Esophagus squamous epithelium (tissue), 5 donors: ENCODE data around the gene ZEB1. TPM values are rescaled to one million over a fixed set of nuclear protein-coding genes. Genes with fewer than 3 reads are reported as not detected.

ENCODE experiments used
- DNase-seq: peaks from one replicate; lab custom pipeline; 2025; lab: John Stamatoyannopoulos, UW
- H3K27ac ChIP-seq, 4 donors: fragments of 200-600 bp; sonication (generic); one replicate each; pipeline ENCODE4 v1.5.1; 2016 to 2019; ENCODE audit warnings: mild to moderate bottlenecking in 1 of 4
- H3K27me3 ChIP-seq, 4 donors: fragments of 200-600 bp; sonication (generic); 1 replicate in 3 of 4; 2 replicates in 1 of 4; pipeline versions ENCODE4 v1.5.1 to v1.6.0; 2017 to 2021; ENCODE audit warnings: antibody characterized with exemption in 1 of 4
- H3K36me3 ChIP-seq, 3 donors: fragments of 200-600 bp; sonication (generic); one replicate each; pipeline ENCODE4 v1.5.1; 2016 to 2019
- H3K4me1 ChIP-seq, 3 donors: fragments of 200-600 bp; sonication (generic); one replicate each; pipeline ENCODE4 v1.5.1; 2017 to 2019
- H3K4me3 ChIP-seq, 4 donors: fragments of 200-600 bp; sonication (generic); 1 replicate in 3 of 4; 2 replicates in 1 of 4; pipeline ENCODE4 v1.5.1; 2016 to 2019; ENCODE audit warnings: mild to moderate bottlenecking in 2 of 4, moderate library complexity in 1 of 4
- H3K9me3 ChIP-seq, 3 donors: fragments of 200-600 bp; sonication (generic); one replicate each; pipeline ENCODE4 v1.5.1; 2016 to 2019
- CTCF ChIP-seq, 6 experiments: fragments of 450-650 bp in 4 of 6; fragments of 200-600 bp in 2 of 6; sonication (generic) in 2 of 6; IDR thresholded peaks; one replicate each; pipeline ENCODE4 v1.5.1; 2016 to 2019; ENCODE audit warnings: antibody characterized with exemption in 6 of 6, mild to moderate bottlenecking in 4 of 6, moderate library complexity in 4 of 6
- POLR2A ChIP-seq, 4 donors: fragments of 450-650 bp; IDR thresholded peaks; one replicate each; pipeline ENCODE4 v1.6.1; 2017; ENCODE audit warnings: antibody characterized with exemption in 4 of 4, mild to moderate bottlenecking in 4 of 4, moderate library complexity in 3 of 4
- WGBS, 2 donors: methylation state at CpG; one replicate each; pipeline ENCODE4 v1.1.5; 2018; 5-methylcytosine and 5-hydroxymethylcytosine counted together
- intact Hi-C: fragments of 100-400 bp; cut with DNase I; formaldehyde crosslinking; loops from one replicate; pipeline ENCODE4 v1.15.0; 2022
- total RNA-seq, 4 donors: library from RNA; depleted of rRNA; stranded (reverse); fragments of >200 nt; gene quantifications; one replicate each; pipeline ENCODE4 v1.1.0, GENCODE V29; 2016
- donor health status: DM: yes; HTN: yes; CAD: no.

Gene ZEB1
- total RNA-seq, 4 donors from 2014 or later = 2.3 to 37.6 (median 11.6) TPM

- intact Hi-C loops = no loop called here
- TF ChIP-seq CTCF (IDR thresholded peaks at IDR 0.05) = no peak
- no peak for TF ChIP-seq POLR2A (IDR thresholded peaks at IDR 0.05)
- no peaks in the 10 kb centered on the region for H3K4me1 ChIP-seq
- no peak for DNase-seq
- H3K27me3 ChIP-seq = no peaks in the 10 kb centered on the region
- H3K27ac ChIP-seq = no peak overlapping the region
- H3K9me3 ChIP-seq = peaks cover 0 to 9% (median 0%) of the 10 kb centered on the region in 3 donors
- H3K36me3 ChIP-seq = no peaks in the 10 kb centered on the region
- H3K4me3 ChIP-seq = no peak overlapping the region
Observed at GRCh38 chr10:31476088-31476487, 157.1 kb downstream of the ZEB1 start.

DNA sequence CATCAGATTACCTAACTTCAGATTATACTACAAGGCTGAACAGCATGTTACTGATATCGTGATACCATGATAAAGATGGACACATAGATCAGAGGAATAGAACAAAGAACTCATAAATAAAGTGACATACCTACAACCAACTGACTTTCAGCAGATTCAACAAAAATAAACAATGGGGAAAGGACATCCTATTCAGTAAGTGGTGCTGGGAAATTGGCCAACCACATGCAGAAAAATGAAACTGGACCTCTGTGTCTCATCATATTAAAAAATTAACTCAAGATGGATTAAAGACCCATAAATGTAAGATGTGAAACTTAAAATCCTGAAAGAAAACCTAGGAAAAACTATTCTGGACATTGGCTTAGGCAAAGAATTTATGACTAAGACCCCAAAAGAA is 158.6 kb downstream of the ZEB1 start:
- intact Hi-C loops = no loop called here
- Histone ChIP-seq H3K27ac (no peak overlapping the region), H3K9me3 (peaks cover 0 to 9% (median 0%) of the 10 kb centered on the region in 3 donors), H3K4me3 (no peak overlapping the region), H3K36me3 (no peaks in the 10 kb centered on the region), H3K27me3 (no peaks in the 10 kb centered on the region), H3K4me1 (no peaks in the 10 kb centered on the region)
- no peak for DNase-seq
- WGBS, 2 donors = 67 to 72% methylated on average over 1 of the region's 1 CpG
- TF ChIP-seq CTCF (IDR thresholded peaks at IDR 0.05) (no peak), POLR2A (IDR thresholded peaks at IDR 0.05) (no peak)

- TF ChIP-seq POLR2A (IDR thresholded peaks at IDR 0.05) = no peak
- no peak for TF ChIP-seq CTCF (IDR thresholded peaks at IDR 0.05)
- Histone ChIP-seq H3K9me3 (peaks cover 0 to 9% (median 0%) of the 10 kb centered on the region in 3 donors), H3K4me3 (no peak overlapping the region), H3K36me3 (no peaks in the 10 kb centered on the region), H3K27ac (no peak overlapping the region), H3K27me3 (no peaks in the 10 kb centered on the region), H3K4me1 (no peaks in the 10 kb centered on the region)
- DNase-seq = no peak
- intact Hi-C loops = no loop called here
Observed at GRCh38 chr10:31479752-31480151, 160.7 kb downstream of the ZEB1 start.

DNA sequence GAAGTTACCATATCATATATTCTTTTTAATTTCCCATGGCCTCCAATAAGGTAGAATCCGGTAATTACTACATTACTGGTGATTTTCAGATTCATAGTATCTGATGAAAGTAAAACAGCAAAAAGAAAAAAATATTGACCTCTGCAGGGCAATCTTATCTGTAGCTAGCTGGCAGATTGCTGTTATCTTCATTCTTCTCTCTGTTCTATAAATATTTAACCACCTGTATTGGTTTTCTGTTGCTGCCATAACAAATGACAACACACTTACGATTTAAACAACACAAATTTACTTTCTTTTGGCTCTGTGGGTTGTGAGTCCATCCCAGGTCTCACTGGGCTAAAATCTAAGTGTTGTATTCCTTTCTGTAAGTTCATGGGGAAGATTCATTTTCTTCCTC is 164.5 kb downstream of the ZEB1 start:
- no peaks in the 10 kb centered on the region for H3K36me3 ChIP-seq
- no peak overlapping the region for H3K27ac ChIP-seq
- no peaks in the 10 kb centered on the region for H3K9me3 ChIP-seq
- no peak for DNase-seq
- intact Hi-C loops = no loop called here
- TF ChIP-seq POLR2A (IDR thresholded peaks at IDR 0.05) (no peak), CTCF (IDR thresholded peaks at IDR 0.05) (no peak)
- H3K4me1 ChIP-seq = no peaks in the 10 kb centered on the region
- H3K4me3 ChIP-seq = no peak overlapping the region
- H3K27me3 ChIP-seq = no peaks in the 10 kb centered on the region
- 63 to 67% methylated on average over 2 of the region's 2 CpGs for WGBS, 2 donors

GRCh38 chr10:31484431-31485135 is 165.6 kb downstream of the ZEB1 start:
- no peak for DNase-seq
- no peaks in the 10 kb centered on the region for H3K9me3 ChIP-seq
- TF ChIP-seq POLR2A (IDR thresholded peaks at IDR 0.05) = no peak
- TF ChIP-seq CTCF (IDR thresholded peaks at IDR 0.05) = no peak
- no peaks in the 10 kb centered on the region for H3K36me3 ChIP-seq
- H3K27ac ChIP-seq = no peak overlapping the region
- intact Hi-C loops = no loop called here
- H3K27me3 ChIP-seq = no peaks in the 10 kb centered on the region
- H3K4me3 ChIP-seq = no peak overlapping the region
- H3K4me1 ChIP-seq = no peaks in the 10 kb centered on the region
- 88 to 96% methylated on average over 4 of the region's 4 CpGs for WGBS, 2 donors
